Activated CD4-positive, alpha-beta T cell treated with anti-CD3 and anti-CD28 coated beads for 48 hours (primary cell): ENCODE measurements around the gene HBZ.
"Not testable (repeated sequence)": the region's sequence is repeated elsewhere in the genome, so short reads cannot be mapped to it uniquely, and the experiment has no call there.

Source experiments
- DNase-seq: peaks from one replicate; pipeline ENCODE4 v3.0.0-alpha.2; 2020

Gene HBZ

DNA sequence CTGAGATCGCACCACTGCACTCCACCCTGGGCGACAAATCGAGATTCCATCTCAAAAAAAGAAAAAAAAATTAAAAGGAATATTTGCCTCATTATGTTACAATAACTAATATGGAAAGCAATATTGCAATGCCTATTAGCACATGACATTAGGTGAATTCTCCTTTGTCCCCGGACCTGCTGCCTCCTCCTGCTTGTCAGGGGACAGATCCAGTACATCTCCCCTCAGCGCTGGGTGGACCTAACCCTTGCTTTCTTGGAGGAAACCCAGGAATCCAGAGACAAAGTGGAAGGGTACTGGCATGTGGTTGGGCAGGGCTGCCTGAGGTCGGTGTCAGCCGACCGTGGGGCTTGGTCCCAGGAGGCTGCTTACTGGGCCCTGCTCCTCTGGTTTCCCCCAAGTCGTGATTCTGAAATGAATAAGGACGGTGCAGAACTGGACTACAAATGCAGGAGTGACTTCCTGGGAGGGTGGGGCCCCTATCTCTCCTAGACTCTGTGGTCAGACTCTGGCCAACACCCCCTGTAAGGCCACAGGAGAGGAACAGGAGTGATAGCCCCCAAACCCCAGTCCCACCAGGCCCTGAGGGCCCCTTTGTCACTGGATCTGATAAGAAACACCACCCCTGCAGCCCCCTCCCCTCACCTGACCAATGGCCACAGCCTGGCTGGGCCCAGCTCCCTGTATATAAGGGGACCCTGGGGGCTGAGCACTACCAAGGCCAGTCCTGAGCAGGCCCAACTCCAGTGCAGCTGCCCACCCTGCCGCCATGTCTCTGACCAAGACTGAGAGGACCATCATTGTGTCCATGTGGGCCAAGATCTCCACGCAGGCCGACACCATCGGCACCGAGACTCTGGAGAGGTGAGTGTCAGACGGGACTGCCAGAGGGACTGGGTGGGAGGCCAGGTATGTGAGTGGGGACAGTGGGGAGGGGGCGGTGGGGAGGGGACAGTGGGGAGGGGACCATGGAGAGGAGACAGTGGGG, at the start of gene HBZ:
Gene HBZ, plus strand, starts transcription at position 504 of the 988 bp plus-strand sequence. Its CDS starts 266 bp downstream, at position 770.
- DNase-seq, result no peak

DNA sequence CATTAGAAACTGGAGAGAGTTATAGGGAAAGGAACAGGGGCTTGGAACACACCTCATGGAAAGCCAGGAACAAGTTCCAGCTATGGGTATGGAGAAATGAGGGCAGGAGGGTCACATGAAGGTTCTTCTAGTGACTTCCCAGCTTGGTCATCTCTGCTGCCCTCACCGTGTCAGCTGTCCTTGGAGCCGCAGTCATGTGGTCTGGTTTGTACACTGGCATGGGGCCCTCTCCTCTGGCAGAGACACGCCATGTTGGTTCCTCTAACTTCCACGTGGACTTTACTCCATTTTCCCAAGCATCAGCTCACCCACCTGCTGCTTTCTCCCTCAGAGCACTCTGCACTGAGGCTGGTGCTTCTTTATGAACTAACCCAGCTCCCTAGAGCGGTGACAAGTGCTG, 48.1 kb upstream of the HBZ start:
- no peak for DNase-seq

GRCh38 chr16:104928-105327, 47.5 kb upstream of the HBZ start:
- DNase-seq, result no peak

DNA sequence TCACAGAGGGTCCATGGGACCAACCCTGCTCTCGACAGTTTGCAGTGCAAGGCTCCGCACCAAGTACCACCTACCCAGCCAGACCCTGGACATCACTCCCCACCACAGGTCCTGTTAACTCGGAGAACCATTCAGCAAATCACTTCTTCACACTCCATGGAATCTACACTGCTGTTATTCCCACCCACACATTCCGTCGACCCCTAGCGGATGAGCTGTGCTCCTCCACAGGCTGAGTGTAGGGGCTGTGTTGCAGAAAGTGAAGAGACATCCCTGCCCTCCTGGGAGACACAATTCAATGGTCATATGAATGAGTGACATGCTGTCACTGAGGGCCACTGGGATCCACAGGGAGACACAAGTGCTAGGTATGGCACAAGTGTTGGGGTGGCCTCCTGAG, 46.9 kb upstream of the HBZ start:
- DNase-seq, result no peak

DNA sequence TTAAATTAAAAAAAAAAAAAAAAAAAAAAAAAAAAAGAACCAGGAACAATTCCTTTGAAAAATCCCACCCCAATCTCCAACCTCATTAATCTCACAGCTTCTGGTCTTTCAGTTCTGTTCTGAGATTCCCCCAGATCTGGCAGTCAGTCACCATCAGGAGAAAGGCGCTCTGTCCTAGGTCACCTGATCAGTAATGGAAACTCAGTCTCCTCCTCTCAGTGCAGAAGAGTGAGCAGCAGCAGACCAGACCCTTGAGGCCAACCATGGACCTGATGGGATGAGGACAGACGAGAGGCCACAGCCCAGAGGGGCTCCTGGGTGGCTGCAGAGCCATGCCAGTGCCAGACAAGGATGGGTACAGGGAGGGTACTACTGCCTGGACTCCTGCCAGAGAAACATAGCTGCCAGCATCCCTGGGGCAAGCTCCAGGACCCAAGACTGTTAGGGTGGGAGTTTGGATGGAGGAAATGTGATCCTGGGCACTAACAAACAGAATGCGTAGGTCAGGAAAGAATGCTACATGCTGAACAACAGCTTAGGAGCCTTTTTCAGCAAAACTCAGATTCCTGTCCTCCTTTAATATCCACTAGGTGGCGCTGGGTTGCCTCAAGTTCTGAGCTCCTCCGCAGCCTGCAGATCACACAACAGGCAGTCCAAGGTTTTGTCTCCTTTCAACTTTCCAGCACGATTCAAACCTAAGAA, 45.7 kb upstream of the HBZ start:
- DNase-seq, result peak; percentile 63

GRCh38 chr16:112153-112840, 40.1 kb upstream of the HBZ start:
- DNase-seq, result no peak

- DNase-seq, result no peak
These were observed 38.1 kb upstream of the HBZ start for GRCh38 chr16:114327-114726.

DNA sequence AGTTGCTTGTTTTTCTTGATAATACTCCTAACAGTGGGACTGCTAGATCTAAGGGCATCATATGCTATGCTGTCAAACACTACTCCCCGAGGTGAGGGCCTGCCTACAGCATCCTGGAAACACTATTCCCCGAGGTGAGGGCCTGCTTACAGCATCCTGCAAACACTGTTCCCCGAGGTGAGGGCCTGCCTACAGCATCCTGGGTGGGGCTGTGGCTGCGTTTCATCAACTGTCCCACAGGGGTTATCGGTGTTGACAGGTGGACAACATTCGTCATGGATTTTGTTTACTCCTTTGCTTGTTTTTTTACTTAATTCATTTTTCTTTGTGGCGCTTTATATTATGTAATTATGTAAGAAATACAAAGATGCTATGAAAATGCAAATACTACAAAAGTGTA, 36.4 kb upstream of the HBZ start:
- DNase-seq, result no peak

- DNase-seq, result peak; percentile 76
These were observed 34.8 kb upstream of the HBZ start for GRCh38 chr16:117379-118365.

DNA sequence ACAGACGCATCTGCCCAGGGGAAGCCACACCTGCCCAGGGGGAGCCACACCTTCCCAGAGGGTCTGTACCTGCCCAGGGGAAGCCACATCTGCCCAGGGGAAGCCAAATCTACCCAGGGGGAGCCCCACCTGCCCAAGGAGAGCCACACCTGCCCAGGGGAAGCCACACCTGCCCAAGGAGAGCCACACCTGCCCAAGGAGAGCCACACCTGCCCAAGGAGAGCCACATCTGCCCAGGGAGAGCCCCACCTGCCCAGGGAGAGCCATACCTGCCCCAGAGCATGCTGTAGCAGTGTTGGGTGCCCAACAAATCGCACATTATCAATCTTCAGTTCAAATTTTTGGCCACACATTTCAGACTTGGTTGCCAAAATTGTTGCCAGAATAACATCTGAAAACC, 33.6 kb upstream of the HBZ start:
- no peak for DNase-seq

GRCh38 chr16:119295-119694, 33.1 kb upstream of the HBZ start:
- DNase-seq, result no peak

- DNase-seq, result no peak
These were observed 32.5 kb upstream of the HBZ start for GRCh38 chr16:119835-120491.

DNA sequence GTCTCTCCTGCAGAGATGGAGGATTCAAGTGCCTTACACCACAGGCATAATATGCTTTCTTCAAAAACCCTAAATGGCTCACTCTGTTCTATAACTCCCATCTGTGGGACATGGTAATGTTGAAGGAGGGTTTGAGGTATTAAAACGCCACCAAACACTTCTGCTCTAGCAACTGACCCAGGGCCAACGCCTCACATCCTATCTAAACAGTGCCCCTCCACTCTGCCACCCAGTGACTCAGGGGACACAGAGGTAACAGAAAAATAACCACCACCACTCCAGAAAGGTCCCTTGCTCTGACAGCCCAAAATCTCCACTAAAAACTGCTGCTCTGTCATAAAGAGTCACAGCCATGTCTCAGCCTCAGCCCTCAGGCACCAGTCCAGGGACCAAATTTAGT, 31.7 kb upstream of the HBZ start:
- DNase-seq, result no peak

GRCh38 chr16:122361-122760, 30.1 kb upstream of the HBZ start:
- DNase-seq, result no peak

DNA sequence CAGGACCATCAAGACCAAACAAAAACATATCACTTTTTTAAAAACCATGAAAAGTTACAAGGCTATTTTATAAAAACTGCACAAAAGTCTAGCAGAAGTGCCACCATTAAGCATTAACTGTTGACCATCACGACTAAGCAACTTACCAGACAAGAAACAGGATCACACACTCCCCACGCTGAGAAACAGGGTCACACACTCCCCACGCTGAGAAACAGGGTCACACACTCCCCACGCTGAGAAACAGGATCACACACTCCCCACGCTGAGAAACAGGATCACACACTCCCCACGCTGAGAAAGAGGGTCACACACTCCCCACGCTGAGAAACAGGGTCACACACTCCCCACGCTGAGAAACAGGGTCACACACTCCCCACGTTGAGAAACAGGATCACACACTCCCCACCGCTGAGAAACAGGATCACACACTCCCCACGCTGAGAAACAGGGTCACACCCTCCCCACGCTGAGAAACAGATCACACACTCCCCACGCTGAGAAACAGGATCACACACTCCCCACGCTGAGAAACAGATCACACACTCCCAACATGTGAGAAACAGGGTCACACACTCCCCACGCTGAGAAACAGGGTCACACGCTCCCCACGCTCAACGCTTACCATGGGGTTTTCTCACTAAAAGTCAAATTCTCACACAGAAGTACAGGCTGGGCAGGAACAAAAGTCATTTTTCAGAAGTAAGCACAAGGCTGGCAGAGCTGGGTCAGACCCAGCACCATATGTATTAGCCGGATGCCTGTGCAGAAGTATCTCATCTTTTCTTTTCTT, 28.7 kb upstream of the HBZ start:
- not testable (repeated sequence) for DNase-seq

DNA sequence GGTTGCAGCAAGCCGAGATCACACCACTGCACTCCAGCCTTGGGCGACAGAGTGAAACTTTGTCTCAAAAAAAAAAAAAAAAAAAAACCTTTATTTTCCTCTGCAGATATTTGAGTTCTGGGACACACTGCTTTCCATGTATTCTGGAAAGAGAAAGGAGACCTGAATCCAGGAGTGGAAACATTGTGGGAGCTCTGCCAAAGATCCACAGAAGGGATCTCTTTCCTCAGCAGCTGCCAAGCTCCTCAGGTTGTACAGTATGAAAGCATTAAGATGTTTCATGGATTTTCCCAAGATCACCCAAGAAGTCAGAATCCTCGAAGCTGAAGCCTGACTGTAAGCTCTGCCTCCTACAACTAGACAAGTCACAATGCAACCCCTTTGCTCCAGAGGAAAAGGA, 27.4 kb upstream of the HBZ start:
- no peak for DNase-seq

- DNase-seq, result no peak
These were observed 23.4 kb upstream of the HBZ start for GRCh38 chr16:129075-129474.

DNA sequence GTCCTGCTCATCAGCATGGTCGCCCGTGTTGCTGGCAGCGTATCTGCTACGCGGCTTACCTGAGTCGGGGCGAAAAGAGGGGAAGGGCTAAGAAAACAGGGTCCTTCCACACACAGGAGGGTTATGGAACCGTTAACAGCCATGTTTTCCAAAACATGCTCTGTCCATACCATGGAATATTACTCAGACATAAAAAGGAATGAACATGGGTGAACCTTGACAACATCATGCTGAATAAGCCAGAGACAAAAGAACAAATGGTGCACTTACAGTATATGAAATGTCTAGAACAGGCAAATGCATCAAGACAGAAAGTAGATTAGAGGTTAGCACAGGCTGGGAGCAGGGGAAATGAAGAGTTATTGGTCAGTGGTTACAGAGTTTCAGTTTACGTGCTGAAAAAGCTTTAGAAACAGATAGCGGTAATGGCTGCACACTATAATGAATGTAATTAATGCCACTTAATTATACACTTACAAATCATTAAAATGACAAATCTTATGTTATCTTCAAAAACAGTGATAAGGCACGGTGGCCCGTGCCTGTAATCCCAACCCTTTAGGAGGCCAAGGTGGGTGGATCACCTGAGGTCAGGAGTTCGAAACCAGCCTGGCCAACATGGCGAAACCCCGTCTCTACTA, 21.8 kb upstream of the HBZ start:
- no peak for DNase-seq

DNA sequence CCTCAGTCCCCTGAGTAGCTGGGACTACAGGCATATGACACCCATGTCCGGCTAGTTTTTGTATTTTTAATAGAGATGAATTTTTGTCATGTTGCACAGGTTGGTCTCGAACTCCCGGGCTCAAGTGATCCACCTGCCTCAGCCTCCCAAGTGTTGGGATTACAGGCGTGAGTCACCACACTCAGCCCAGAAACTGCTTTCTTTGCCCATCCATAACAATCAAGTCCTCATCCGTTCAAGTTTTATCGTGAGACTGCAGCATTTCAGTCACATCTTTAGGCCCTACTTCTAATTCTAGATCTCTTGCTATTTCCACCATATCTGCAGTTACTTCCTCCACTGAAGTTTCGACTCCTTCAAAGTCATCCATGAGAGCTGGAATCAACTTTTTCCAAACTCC, 20.3 kb upstream of the HBZ start:
- DNase-seq, result no peak

DNA sequence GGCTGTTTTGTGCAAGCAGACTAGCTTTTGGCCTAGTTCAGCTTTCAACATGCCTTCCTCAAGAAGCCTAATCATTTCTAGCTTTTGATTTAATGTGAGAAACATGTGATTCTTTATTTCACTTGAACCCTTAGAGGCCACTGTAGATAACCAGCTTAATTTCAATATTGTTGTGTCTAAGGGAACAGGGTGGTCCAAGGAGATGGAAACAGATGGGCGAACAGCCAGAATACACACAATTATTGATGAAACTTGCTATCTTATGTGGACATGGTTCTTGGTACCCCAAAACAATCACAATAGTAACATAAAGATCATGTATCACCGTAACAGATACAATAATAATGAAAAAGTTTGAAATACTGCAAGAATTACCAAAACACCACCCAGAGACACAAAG, 18.7 kb upstream of the HBZ start:
- no peak for DNase-seq
